Measurements from ENCODE around the gene EFCAB6.

DNA sequence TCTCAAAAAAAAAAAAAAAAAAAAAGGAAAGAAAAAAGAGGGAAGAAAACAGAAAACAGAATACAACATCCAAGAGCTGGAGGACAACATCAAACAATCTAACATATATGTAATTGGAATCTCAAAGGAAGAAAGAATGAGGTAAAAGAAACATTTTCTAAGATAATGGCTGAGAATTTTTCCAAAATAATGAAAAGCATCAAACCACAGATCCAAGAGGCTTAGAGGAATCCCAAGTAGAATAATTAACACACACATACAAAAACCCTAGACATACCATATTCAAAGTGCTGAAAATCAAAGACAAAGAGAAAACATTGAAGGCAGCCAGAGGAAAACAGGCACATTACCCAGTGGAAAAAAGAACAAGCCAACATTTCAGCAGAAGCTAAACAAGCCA is 45.3 kb upstream of the EFCAB6 start:
- TF ChIP-seq, protein P1, sequence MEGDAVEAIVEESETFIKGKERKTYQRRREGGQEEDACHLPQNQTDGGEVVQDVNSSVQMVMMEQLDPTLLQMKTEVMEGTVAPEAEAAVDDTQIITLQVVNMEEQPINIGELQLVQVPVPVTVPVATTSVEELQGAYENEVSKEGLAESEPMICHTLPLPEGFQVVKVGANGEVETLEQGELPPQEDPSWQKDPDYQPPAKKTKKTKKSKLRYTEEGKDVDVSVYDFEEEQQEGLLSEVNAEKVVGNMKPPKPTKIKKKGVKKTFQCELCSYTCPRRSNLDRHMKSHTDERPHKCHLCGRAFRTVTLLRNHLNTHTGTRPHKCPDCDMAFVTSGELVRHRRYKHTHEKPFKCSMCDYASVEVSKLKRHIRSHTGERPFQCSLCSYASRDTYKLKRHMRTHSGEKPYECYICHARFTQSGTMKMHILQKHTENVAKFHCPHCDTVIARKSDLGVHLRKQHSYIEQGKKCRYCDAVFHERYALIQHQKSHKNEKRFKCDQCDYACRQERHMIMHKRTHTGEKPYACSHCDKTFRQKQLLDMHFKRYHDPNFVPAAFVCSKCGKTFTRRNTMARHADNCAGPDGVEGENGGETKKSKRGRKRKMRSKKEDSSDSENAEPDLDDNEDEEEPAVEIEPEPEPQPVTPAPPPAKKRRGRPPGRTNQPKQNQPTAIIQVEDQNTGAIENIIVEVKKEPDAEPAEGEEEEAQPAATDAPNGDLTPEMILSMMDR (IDR thresholded peaks at IDR 0.05; ENCODE audit: extremely low read depth in 1 of 2, insufficient read depth in 1 of 2, low read depth in 1 of 2, low read length in 2 of 2): no peak
- TF ChIP-seq FOS (IDR thresholded peaks at IDR 0.05; ENCODE audit: borderline replicate concordance, insufficient read depth, low read length): no peak

Measured in endothelial cell of umbilical vein (primary cell).